Mesenchymal stem cell (in vitro differentiated cells and primary cell): ENCODE data around the gene HEPHL1.

Experiments used
- DNase-seq: peaks from one replicate; pipeline ENCODE4 v3.0.0-alpha.2; 2013
- H2AFZ ChIP-seq: one replicate; pipeline ENCODE4 v1.6.1; 2013; ENCODE audit warnings: low read depth, mild to moderate bottlenecking, control low read depth, inconsistent platforms, low read length, moderate library complexity
- H2AK5ac ChIP-seq: 2 replicates; pipeline ENCODE4 v1.6.1; 2013; ENCODE audit warnings: low read length, moderate library complexity, mild to moderate bottlenecking, inconsistent platforms; ENCODE audit not compliant: severe bottlenecking
- H2BK120ac ChIP-seq: one replicate; pipeline ENCODE4 v1.6.1; 2013; ENCODE audit warnings: low read depth, mild to moderate bottlenecking, inconsistent platforms, low read length, moderate library complexity
- H2BK12ac ChIP-seq, 2 experiments: one replicate each; pipeline ENCODE4 v1.6.1; 2013; ENCODE audit warnings: inconsistent platforms in 2 of 2, low read length in 2 of 2, mild to moderate bottlenecking in 2 of 2, moderate library complexity in 2 of 2, control low read depth in 1 of 2
- H2BK15ac ChIP-seq: one replicate; pipeline ENCODE4 v1.6.1; 2013; ENCODE audit warnings: mild to moderate bottlenecking, low read depth, inconsistent platforms; ENCODE audit not compliant: poor library complexity, severe bottlenecking
- H2BK5ac ChIP-seq: 2 replicates; pipeline ENCODE4 v1.6.1; 2013; ENCODE audit warnings: low read depth, mild to moderate bottlenecking, low read length, control low read depth, inconsistent platforms; ENCODE audit not compliant: poor library complexity, severe bottlenecking
- H3K14ac ChIP-seq, 2 experiments: one replicate each; pipeline ENCODE4 v1.6.1; 2013; ENCODE audit warnings: inconsistent platforms in 2 of 2, low read length in 2 of 2, control low read depth in 1 of 2, mild to moderate bottlenecking in 1 of 2, moderate library complexity in 1 of 2
- H3K18ac ChIP-seq, 2 experiments: one replicate each; pipeline ENCODE4 v1.6.1; 2013; ENCODE audit warnings: inconsistent platforms in 2 of 2, low read length in 2 of 2, control low read depth in 1 of 2, low read depth in 1 of 2, mild to moderate bottlenecking in 1 of 2
- H3K23ac ChIP-seq, 2 experiments: one replicate each; pipeline ENCODE4 v1.6.1; 2013; ENCODE audit warnings: inconsistent platforms in 2 of 2, low read length in 2 of 2, mild to moderate bottlenecking in 2 of 2, moderate library complexity in 2 of 2, control low read depth in 1 of 2
- H3K27ac ChIP-seq: 2 replicates; pipeline ENCODE4 v1.5.1; 2013; ENCODE audit warnings: mild to moderate bottlenecking, moderate library complexity, low read length, control low read depth, inconsistent platforms; ENCODE audit not compliant: poor library complexity, severe bottlenecking
- H3K27me3 ChIP-seq, 2 experiments: 2 replicates each; pipeline versions ENCODE4 v1.6.1 to v1.7.0; 2013; ENCODE audit warnings: low read length in 2 of 2, mild to moderate bottlenecking in 2 of 2, moderate library complexity in 2 of 2, control low read depth in 1 of 2, inconsistent platforms in 1 of 2; ENCODE audit not compliant: control insufficient read depth in 1 of 2, insufficient read depth in 1 of 2
- H3K36me3 ChIP-seq, 2 experiments: 2 replicates each; pipeline versions ENCODE4 v1.6.1 to v1.7.0; 2013; ENCODE audit warnings: low read length in 2 of 2, control low read depth in 1 of 2, inconsistent platforms in 1 of 2, low read depth in 1 of 2, mild to moderate bottlenecking in 1 of 2; ENCODE audit not compliant: insufficient read depth in 2 of 2, control insufficient read depth in 1 of 2
- H3K4ac ChIP-seq, 2 experiments: one replicate each; pipeline ENCODE4 v1.6.1; 2013; ENCODE audit warnings: inconsistent platforms in 2 of 2, low read length in 2 of 2, mild to moderate bottlenecking in 2 of 2, moderate library complexity in 2 of 2, control low read depth in 1 of 2, low read depth in 1 of 2
- H3K4me1 ChIP-seq: 2 replicates; pipeline ENCODE4 v1.6.1; 2013; ENCODE audit warnings: low read depth, low read length, control low read depth; ENCODE audit not compliant: control insufficient read depth, insufficient read depth
- H3K4me2 ChIP-seq: 2 replicates; pipeline ENCODE4 v1.6.1; 2013; ENCODE audit warnings: low read length, mild to moderate bottlenecking, inconsistent platforms; ENCODE audit not compliant: poor library complexity, severe bottlenecking
- H3K4me3 ChIP-seq, 2 experiments: 2 replicates each; pipeline versions ENCODE4 v1.5.1 to v1.7.0; 2013; ENCODE audit warnings: low read length in 2 of 2, mild to moderate bottlenecking in 2 of 2, control low read depth in 1 of 2, low read depth in 1 of 2; ENCODE audit not compliant: insufficient read depth in 1 of 2
- H3K79me1 ChIP-seq: replicated peaks from 2 replicates; pipeline ENCODE4 v1.6.1; 2013; ENCODE audit warnings: mild to moderate bottlenecking, control low read depth, low read length, inconsistent platforms; ENCODE audit not compliant: poor library complexity, severe bottlenecking
- H3K9ac ChIP-seq: 2 replicates; pipeline ENCODE4 v1.7.0; 2013; ENCODE audit warnings: mild to moderate bottlenecking, low read length, moderate library complexity
- H3K9me3 ChIP-seq: 2 replicates; pipeline ENCODE4 v1.7.0; 2013; ENCODE audit warnings: mild to moderate bottlenecking, low read length; ENCODE audit not compliant: control insufficient read depth
- H4K8ac ChIP-seq: one replicate; pipeline ENCODE4 v1.6.1; 2013; ENCODE audit warnings: inconsistent platforms, mild to moderate bottlenecking, low read length, moderate library complexity
- H4K91ac ChIP-seq: one replicate; pipeline ENCODE4 v1.6.1; 2013; ENCODE audit warnings: mild to moderate bottlenecking, low read length, inconsistent platforms
- WGBS: methylation state at CpG from one replicate; pipeline ENCODE4 v1.1.7; 2013; ENCODE audit warnings: mixed read lengths; 5-methylcytosine and 5-hydroxymethylcytosine counted together

HEPHL1 gene

DNA sequence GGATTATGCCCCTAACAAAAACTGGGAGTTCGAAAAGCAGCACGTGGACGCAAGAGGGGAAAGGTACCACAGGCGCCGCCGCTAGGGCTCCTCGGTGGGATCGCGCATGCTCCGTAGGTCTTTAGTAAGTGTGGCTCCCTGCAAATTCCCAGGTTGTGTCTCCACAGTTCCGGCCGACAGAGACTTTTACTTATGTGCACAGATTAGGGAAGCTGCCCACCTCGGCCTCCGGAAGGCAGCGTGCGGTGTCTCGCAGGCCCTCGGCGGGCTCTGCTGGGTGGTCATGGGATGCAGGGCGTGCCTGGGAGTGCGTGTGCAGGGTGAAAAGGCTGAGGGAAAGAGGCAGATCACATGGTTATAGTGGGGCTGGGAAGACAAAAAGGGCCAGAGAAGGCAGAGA is 67.8 kb downstream of the HEPHL1 start:
- no peak overlapping the region for H2BK12ac ChIP-seq
- WGBS: 91% methylated on average over 21 of the region's 21 CpGs

GRCh38 chr11:94089341-94089740 is 68.2 kb downstream of the HEPHL1 start:
- Histone ChIP-seq H3K23ac (no peak overlapping the region), H3K9me3 (no peaks in the 10 kb centered on the region), H2BK15ac (no peak overlapping the region), H2BK120ac (no peak overlapping the region), H2BK12ac (no peak overlapping the region), H2AK5ac (no peak overlapping the region), H2AFZ (no peak overlapping the region), H3K4me3 (no peak overlapping the region), H3K4ac (no peak overlapping the region), H3K27me3 (no peaks in the 10 kb centered on the region), H3K18ac (no peak overlapping the region), H2BK5ac (no peak overlapping the region), H3K9ac (no peak overlapping the region), H3K79me1 (no peaks in the 10 kb centered on the region), H4K8ac (no peak overlapping the region), H3K14ac (no peak overlapping the region), H3K4me1 (no peaks in the 10 kb centered on the region), H3K36me3 (no peaks in the 10 kb centered on the region), H3K27ac (no peak overlapping the region), H3K4me2 (no peak overlapping the region), H4K91ac (no peak overlapping the region)
- DNase-seq: no peak
- whole genome bisulfite sequencing: 84% methylated on average over 4 of the region's 6 CpGs

More for the DNA sequence above, 67.8 kb downstream of the HEPHL1 start:
- H2BK15ac ChIP-seq: no peak overlapping the region
- no peak overlapping the region for H2BK5ac ChIP-seq
- H3K36me3 ChIP-seq: no peaks in the 10 kb centered on the region
- no peak for DNase-seq
- no peaks in the 10 kb centered on the region for H3K79me1 ChIP-seq
- no peak overlapping the region for H2AK5ac ChIP-seq
- no peak overlapping the region for H3K27ac ChIP-seq
- no peak overlapping the region for H3K18ac ChIP-seq
- H3K4me3 ChIP-seq: no peak overlapping the region
- H3K4me1 ChIP-seq: no peaks in the 10 kb centered on the region
- H2BK120ac ChIP-seq: no peak overlapping the region
- no peak overlapping the region for H3K14ac ChIP-seq
- H3K4me2 ChIP-seq: no peak overlapping the region
- no peak overlapping the region for H3K23ac ChIP-seq
- no peak overlapping the region for H3K9ac ChIP-seq
- H3K4ac ChIP-seq: no peak overlapping the region
- no peak overlapping the region for H4K8ac ChIP-seq
- no peak overlapping the region for H2AFZ ChIP-seq
- no peaks in the 10 kb centered on the region for H3K9me3 ChIP-seq
- H3K27me3 ChIP-seq: no peaks in the 10 kb centered on the region
- no peak overlapping the region for H4K91ac ChIP-seq

DNA sequence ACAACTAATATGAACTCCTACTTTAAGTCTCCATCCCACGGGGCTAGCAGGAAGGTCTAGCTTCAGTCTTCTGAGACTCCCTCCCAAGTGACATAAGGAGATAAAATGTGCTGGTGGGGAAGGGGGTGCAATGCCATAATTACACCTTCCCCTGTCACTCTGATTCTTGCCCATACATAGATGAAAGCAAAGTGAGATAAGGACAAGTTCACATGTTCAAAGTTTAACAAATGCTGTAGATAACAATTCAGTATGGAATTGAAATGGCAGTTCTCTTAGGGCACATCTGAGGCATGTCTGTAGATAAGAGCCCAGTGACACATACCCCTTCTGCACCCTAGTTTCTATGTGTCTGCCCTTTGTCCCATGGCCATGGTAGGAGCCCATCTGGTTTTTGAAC is 69.2 kb downstream of the HEPHL1 start:
- Histone ChIP-seq H3K79me1 (no peaks in the 10 kb centered on the region), H3K9me3 (no peaks in the 10 kb centered on the region), H4K91ac (no peak overlapping the region), H2BK5ac (no peak overlapping the region), H2AK5ac (no peak overlapping the region), H3K23ac (no peak overlapping the region), H3K4me3 (no peak overlapping the region), H2BK12ac (no peak overlapping the region), H3K14ac (no peak overlapping the region), H3K36me3 (no peaks in the 10 kb centered on the region), H3K4me1 (no peaks in the 10 kb centered on the region), H3K4ac (no peak overlapping the region), H2BK15ac (no peak overlapping the region), H2AFZ (no peak overlapping the region), H3K27me3 (no peaks in the 10 kb centered on the region), H3K18ac (no peak overlapping the region), H3K27ac (no peak overlapping the region), H3K9ac (no peak overlapping the region), H2BK120ac (no peak overlapping the region), H3K4me2 (no peak overlapping the region), H4K8ac (no peak overlapping the region)
- no CpG with 5 or more reads among the region's 1 CpG for WGBS
- DNase-seq: no peak

GRCh38 chr11:94091091-94091490 is 69.9 kb downstream of the HEPHL1 start:
- Histone ChIP-seq H3K4me2 (no peak overlapping the region), H3K4ac (no peak overlapping the region)

More at GRCh38 chr11:94091091-94091490, 69.9 kb downstream of the HEPHL1 start:
- H4K91ac ChIP-seq: no peak overlapping the region
- H3K9me3 ChIP-seq: no peaks in the 10 kb centered on the region
- H2BK120ac ChIP-seq: no peak overlapping the region
- H3K23ac ChIP-seq: no peak overlapping the region
- no peak overlapping the region for H3K27ac ChIP-seq
- no peak overlapping the region for H2BK12ac ChIP-seq
- DNase-seq: no peak
- H2BK15ac ChIP-seq: no peak overlapping the region
- H3K4me1 ChIP-seq: no peaks in the 10 kb centered on the region
- no peak overlapping the region for H3K4me3 ChIP-seq
- no peak overlapping the region for H2BK5ac ChIP-seq
- H3K79me1 ChIP-seq: no peaks in the 10 kb centered on the region
- 67% methylated on average over 1 of the region's 1 CpG for WGBS
- H2AK5ac ChIP-seq: no peak overlapping the region
- H2AFZ ChIP-seq: no peak overlapping the region
- no peak overlapping the region for H3K18ac ChIP-seq
- H4K8ac ChIP-seq: no peak overlapping the region
- H3K36me3 ChIP-seq: no peaks in the 10 kb centered on the region
- no peak overlapping the region for H3K9ac ChIP-seq
- H3K27me3 ChIP-seq: no peaks in the 10 kb centered on the region
- H3K14ac ChIP-seq: no peak overlapping the region
